ENCODE results near the gene PTGFRN.

Gene PTGFRN

GRCh38 chr1:117025568-117025967, 115.9 kb downstream of the PTGFRN start:
- H3K36me3 ChIP-seq (ENCODE audit: low read depth), result no peaks in the 10 kb centered on the region
- no peaks in the 10 kb centered on the region for H3K27me3 ChIP-seq (ENCODE audit: insufficient read depth, poor library complexity, severe bottlenecking)
- no peaks in the 10 kb centered on the region for H3K4me1 ChIP-seq (ENCODE audit: insufficient read depth, poor library complexity, severe bottlenecking)
- H3K27ac ChIP-seq (ENCODE audit: poor library complexity, severe bottlenecking), result no peak overlapping the region
- no peak for ATAC-seq (ENCODE audit: low read depth)
- TF ChIP-seq CTCF (IDR thresholded peaks at IDR 0.05; ENCODE audit: poor library complexity, severe bottlenecking), result no peak
- no peak for DNase-seq (ENCODE audit: low spot score)
- no peak overlapping the region for H3K4me3 ChIP-seq (ENCODE audit: severe bottlenecking)
- no peaks in the 10 kb centered on the region for H3K9me3 ChIP-seq (ENCODE audit: severe bottlenecking)

GRCh38 chr1:117026361-117026760, 116.6 kb downstream of the PTGFRN start:
- ATAC-seq (ENCODE audit: low read depth) (no peak), DNase-seq (ENCODE audit: low spot score) (no peak)
- Histone ChIP-seq H3K9me3 (ENCODE audit: severe bottlenecking) (no peaks in the 10 kb centered on the region), H3K4me3 (ENCODE audit: severe bottlenecking) (no peak overlapping the region), H3K36me3 (ENCODE audit: low read depth) (no peaks in the 10 kb centered on the region), H3K27ac (ENCODE audit: poor library complexity, severe bottlenecking) (no peak overlapping the region), H3K4me1 (ENCODE audit: insufficient read depth, poor library complexity, severe bottlenecking) (no peaks in the 10 kb centered on the region), H3K27me3 (ENCODE audit: insufficient read depth, poor library complexity, severe bottlenecking) (no peaks in the 10 kb centered on the region)
- TF ChIP-seq CTCF (IDR thresholded peaks at IDR 0.05; ENCODE audit: poor library complexity, severe bottlenecking), result no peak

- no peak overlapping the region for H3K4me3 ChIP-seq (ENCODE audit: severe bottlenecking)
- no peaks in the 10 kb centered on the region for H3K4me1 ChIP-seq (ENCODE audit: insufficient read depth, poor library complexity, severe bottlenecking)
- H3K27ac ChIP-seq (ENCODE audit: poor library complexity, severe bottlenecking), result no peak overlapping the region
- ATAC-seq (ENCODE audit: low read depth) (no peak), DNase-seq (ENCODE audit: low spot score) (no peak)
- H3K27me3 ChIP-seq (ENCODE audit: insufficient read depth, poor library complexity, severe bottlenecking), result no peaks in the 10 kb centered on the region
- H3K9me3 ChIP-seq (ENCODE audit: severe bottlenecking), result no peaks in the 10 kb centered on the region
- H3K36me3 ChIP-seq (ENCODE audit: low read depth), result no peaks in the 10 kb centered on the region
- no peak for TF ChIP-seq CTCF (IDR thresholded peaks at IDR 0.05; ENCODE audit: poor library complexity, severe bottlenecking)
Observed at GRCh38 chr1:117029685-117030084, 120.0 kb downstream of the PTGFRN start.

- Histone ChIP-seq H3K4me1 (ENCODE audit: insufficient read depth, poor library complexity, severe bottlenecking) (no peaks in the 10 kb centered on the region), H3K27ac (ENCODE audit: poor library complexity, severe bottlenecking) (no peak overlapping the region), H3K36me3 (ENCODE audit: low read depth) (no peaks in the 10 kb centered on the region), H3K4me3 (ENCODE audit: severe bottlenecking) (no peak overlapping the region), H3K27me3 (ENCODE audit: insufficient read depth, poor library complexity, severe bottlenecking) (no peaks in the 10 kb centered on the region), H3K9me3 (ENCODE audit: severe bottlenecking) (no peaks in the 10 kb centered on the region)
- no peak for DNase-seq (ENCODE audit: low spot score)
- no peak for TF ChIP-seq CTCF (IDR thresholded peaks at IDR 0.05; ENCODE audit: poor library complexity, severe bottlenecking)
- ATAC-seq (ENCODE audit: low read depth), result no peak
Observed at GRCh38 chr1:117030271-117030877, 120.7 kb downstream of the PTGFRN start.

- Histone ChIP-seq H3K27me3 (ENCODE audit: insufficient read depth, poor library complexity, severe bottlenecking) (no peaks in the 10 kb centered on the region), H3K27ac (ENCODE audit: poor library complexity, severe bottlenecking) (no peak overlapping the region), H3K36me3 (ENCODE audit: low read depth) (no peaks in the 10 kb centered on the region), H3K9me3 (ENCODE audit: severe bottlenecking) (no peaks in the 10 kb centered on the region), H3K4me1 (ENCODE audit: insufficient read depth, poor library complexity, severe bottlenecking) (no peaks in the 10 kb centered on the region), H3K4me3 (ENCODE audit: severe bottlenecking) (no peak overlapping the region)
- no peak for DNase-seq (ENCODE audit: low spot score)
- TF ChIP-seq CTCF (IDR thresholded peaks at IDR 0.05; ENCODE audit: poor library complexity, severe bottlenecking), result no peak
- ATAC-seq (ENCODE audit: low read depth), result no peak
Observed at GRCh38 chr1:117032266-117032665, 122.5 kb downstream of the PTGFRN start.

All from RWPE2 (cell line).